HCT116 (cell line): ENCODE results near the gene ASNS. TPM values are rescaled to one million over a fixed set of nuclear protein-coding genes. Genes with fewer than 3 reads are reported as not detected.

Experiments used
- ATAC-seq: fragments of 200-7000 bp; cut with Tn5 transposase; 2 replicates; pipeline ENCODE4 v1.9.1; 2020; ENCODE audit warnings: mild to moderate bottlenecking, moderate library complexity
- BruUV-seq: library from RNA; stranded (reverse); fragments of 400-500 nt; replicated peaks from 2 replicates; lab custom pipeline; 2021; lab: Mats Ljungman, UMichigan
- CTCF ChIA-PET: fragments of 300-600 bp; sonication (Branson Sonifier 250); formaldehyde crosslinking; loops from one replicate; lab custom pipeline; 2021; ENCODE audit warnings: antibody characterized with exemption; lab: Charles Lee
- POLR2A ChIA-PET: fragments of 300-600, 350-600 bp; sonication (Branson Sonifier 250); formaldehyde crosslinking; loops from one replicate; lab custom pipeline; 2021; ENCODE audit warnings: antibody characterized with exemption; lab: Charles Lee
- RAD21 ChIA-PET, 2 experiments: fragments of 300-600 bp; sonication (Branson Sonifier 250); formaldehyde crosslinking; loops; one replicate each; lab custom pipeline; 2023; ENCODE audit warnings: low total read pairs in 2 of 2; ENCODE audit not compliant: uncharacterized antibody in 2 of 2, unreplicated experiment in 2 of 2, low non-redundant PET in 1 of 2; lab: Charles Lee
- DNase-seq: peaks from one replicate; pipeline ENCODE4 v3.0.0-alpha.2; 2010; ENCODE audit warnings: low read depth, low spot score
- H2AFZ ChIP-seq: fragments of 200-600 bp; shearing (Covaris generic), sonication (generic); 2 replicates; pipeline ENCODE4 v1.6.1; 2017; ENCODE audit warnings: low read depth, mixed run types, mixed read lengths, antibody characterized with exemption, low read length; ENCODE audit not compliant: poor library complexity, severe bottlenecking
- H3K27ac ChIP-seq: 2 replicates; pipeline ENCODE4 v1.5.1; 2012; ENCODE audit warnings: low read depth, low read length
- H3K27me3 ChIP-seq: fragments of 200-600 bp; sonication (generic); 2 replicates; pipeline ENCODE4 v1.6.1; 2016; ENCODE audit warnings: mixed run types, low read length, mixed read lengths; ENCODE audit not compliant: insufficient read depth
- H3K36me3 ChIP-seq, 2 experiments: fragments of 200-500 bp in 1 of 2; fragments of 200-600 bp in 1 of 2; sonication (Bioruptor generic) in 1 of 2; sonication (generic) in 1 of 2; 2 replicates each; pipeline versions ENCODE4 v1.5.1 to v1.6.1; 2014 to 2016; ENCODE audit warnings: low read length in 2 of 2, inconsistent platforms in 1 of 2, mixed read lengths in 1 of 2, mixed run types in 1 of 2; ENCODE audit not compliant: insufficient read depth in 2 of 2, control insufficient read depth in 1 of 2
- H3K4me1 ChIP-seq, 2 experiments: fragments of 200-600 bp in 1 of 2; sonication (generic) in 1 of 2; 2 replicates each; pipeline versions ENCODE4 v1.5.1 to v1.6.1; 2012 to 2017; ENCODE audit warnings: low read length in 2 of 2, inconsistent platforms in 1 of 2, mild to moderate bottlenecking in 1 of 2, mixed read lengths in 1 of 2, mixed run types in 1 of 2, moderate library complexity in 1 of 2; ENCODE audit not compliant: insufficient read depth in 2 of 2, control insufficient read depth in 1 of 2
- H3K4me2 ChIP-seq: fragments of 200-600 bp; sonication (generic); 2 replicates; pipeline ENCODE4 v1.6.1; 2017; ENCODE audit warnings: mixed run types, low read length, mixed read lengths
- H3K4me3 ChIP-seq, 2 experiments: fragments of 200-600 bp in 1 of 2; sonication (generic) in 1 of 2; replicated peaks in 1 of 2; 2 replicates each; pipeline ENCODE4 v1.5.1; 2011 to 2016; ENCODE audit warnings: low read length in 2 of 2, control low read depth in 1 of 2, low read depth in 1 of 2, mild to moderate bottlenecking in 1 of 2, mixed read lengths in 1 of 2, mixed run types in 1 of 2
- H3K79me2 ChIP-seq: fragments of 200-600 bp; sonication (generic); 2 replicates; pipeline ENCODE4 v1.6.1; 2017; ENCODE audit warnings: mild to moderate bottlenecking, mixed run types, low read length, moderate library complexity, mixed read lengths; ENCODE audit not compliant: insufficient read depth
- H3K9ac ChIP-seq: fragments of 200-600 bp; sonication (generic); 2 replicates; pipeline ENCODE4 v1.6.1; 2016; ENCODE audit warnings: low read length, mixed read lengths
- H3K9me2 ChIP-seq: fragments of 200-600 bp; sonication (generic), shearing (Covaris generic); 2 replicates; pipeline ENCODE4 v1.6.1; 2017; ENCODE audit warnings: mixed run types, mild to moderate bottlenecking, moderate library complexity; ENCODE audit not compliant: insufficient read depth
- H3K9me3 ChIP-seq, 2 experiments: fragments of 200-500 bp in 1 of 2; fragments of 200-600 bp in 1 of 2; sonication (Bioruptor generic) in 1 of 2; sonication (generic) in 1 of 2; 2 replicates each; pipeline ENCODE4 v1.6.1; 2014 to 2017; ENCODE audit warnings: low read length in 2 of 2, mixed read lengths in 2 of 2, inconsistent platforms in 1 of 2, low read depth in 1 of 2, mild to moderate bottlenecking in 1 of 2, mixed run types in 1 of 2, moderate library complexity in 1 of 2; ENCODE audit not compliant: control insufficient read depth in 1 of 2, insufficient read depth in 1 of 2
- H4K20me1 ChIP-seq: fragments of 200-600 bp; sonication (generic), shearing (Covaris generic); 2 replicates; pipeline ENCODE4 v1.6.1; 2017; ENCODE audit warnings: mixed run types, mild to moderate bottlenecking, moderate library complexity; ENCODE audit not compliant: insufficient read depth
- CTCF ChIP-seq, 3 experiments: fragments of 200-600 bp in 1 of 3; sonication (generic) in 1 of 3; IDR thresholded peaks in 2 of 3; conservative IDR thresholded peaks in 1 of 3; 2 replicates each; pipeline ENCODE4 v1.5.1; 2012 to 2017; ENCODE audit warnings: low read depth in 2 of 3, low read length in 2 of 3, antibody characterized with exemption in 1 of 3, borderline replicate concordance in 1 of 3, control low read depth in 1 of 3, mild to moderate bottlenecking in 1 of 3, mixed read lengths in 1 of 3, mixed run types in 1 of 3, moderate library complexity in 1 of 3; ENCODE audit not compliant: insufficient read depth in 1 of 3
- JUND ChIP-seq: IDR thresholded peaks from 2 replicates; pipeline ENCODE4 v1.6.1; 2012
- POLR2A ChIP-seq: IDR thresholded peaks from 2 replicates; pipeline ENCODE4 v1.7.0; 2011; ENCODE audit warnings: borderline replicate concordance; ENCODE audit not compliant: insufficient read depth, insufficient read length; ENCODE audit errors: extremely low read depth
- RAD21 ChIP-seq: IDR thresholded peaks from 2 replicates; pipeline ENCODE4 v1.6.1; 2012; ENCODE audit warnings: low read depth, mild to moderate bottlenecking
- TCF7L2 ChIP-seq: IDR thresholded peaks from 2 replicates; pipeline ENCODE4 v1.7.0; 2011; ENCODE audit warnings: borderline replicate concordance, inconsistent platforms; ENCODE audit not compliant: insufficient read depth, insufficient read length; ENCODE audit errors: extremely low read depth
- YY1 ChIP-seq: IDR thresholded peaks from 2 replicates; pipeline ENCODE4 v1.6.1; 2011; ENCODE audit warnings: low read length, low read depth, moderate library complexity, mild to moderate bottlenecking; ENCODE audit not compliant: insufficient replicate concordance; ENCODE audit errors: extremely low read depth
- intact Hi-C: fragments of 100-400 bp; cut with micrococcal nuclease; formaldehyde crosslinking; loops from 2 replicates; pipeline ENCODE4 v1.10.0; 2022
- total RNA-seq: library from RNA; stranded (reverse); gene quantifications from one replicate; pipeline ENCODE4 v1.2.1, GENCODE V29; 2021; ENCODE audit not compliant: unreplicated experiment

Gene ASNS
- total RNA-seq, 1 experiment from 2014 or later: 282 TPM

- TF ChIP-seq JUND (no peak), TCF7L2 (no peak)
- TF ChIP-seq, all 23 proteins: peak for 4
Observed at GRCh38 chr7:97835296-97836138, 36.7 kb downstream of the ASNS start (continued).

GRCh38 chr7:97819161-97819560 is 53.0 kb downstream of the ASNS start:
- ChIA-PET RAD21 (no interaction called here), CTCF (interaction anchor here (1.2 to 1.5 kb wide), 2 partner anchors 13 to 320 kb away, joined by 4 to 5 read pairs; no protein-coding TSS in a partner anchor), POLR2A (no interaction called here)
- Histone ChIP-seq H3K4me3 (no peak overlapping the region), H3K36me3 (no peaks in the 10 kb centered on the region), H3K4me1 (no peaks in the 10 kb centered on the region), H2AFZ (no peak overlapping the region), H3K27me3 (no peaks in the 10 kb centered on the region), H3K27ac (no peak overlapping the region), H3K9me3 (no peaks in the 10 kb centered on the region), H3K9me2 (no peaks in the 10 kb centered on the region), H3K4me2 (no peak overlapping the region), H4K20me1 (no peaks in the 10 kb centered on the region), H3K9ac (no peak overlapping the region), H3K79me2 (no peaks in the 10 kb centered on the region)
- TF ChIP-seq YY1: no peak
- TF ChIP-seq RAD21: peak; percentile 57
- TF ChIP-seq POLR2A: no peak
- TF ChIP-seq CTCF (IDR thresholded peaks at IDR 0.05 in 2 of 3, conservative IDR thresholded peaks at IDR 0.05 in 1 of 3; ENCODE audit: borderline replicate concordance in 1 of 3, insufficient read depth in 1 of 3, low read depth in 2 of 3, low read length in 2 of 3): peak; percentile 13 to 44 (median 23); a peak in 2 of 6 replicates
- intact Hi-C loops: no loop called here
- BruUV-seq: no TSS peak
- DNase-seq (peak; percentile 15), ATAC-seq (peak; percentile 72)
